ENCODE results near the gene EYS.
"Not testable (repeated sequence)": the region's sequence is repeated elsewhere in the genome, so short reads cannot be mapped to it uniquely, and the experiment has no call there.

The EYS gene

DNA sequence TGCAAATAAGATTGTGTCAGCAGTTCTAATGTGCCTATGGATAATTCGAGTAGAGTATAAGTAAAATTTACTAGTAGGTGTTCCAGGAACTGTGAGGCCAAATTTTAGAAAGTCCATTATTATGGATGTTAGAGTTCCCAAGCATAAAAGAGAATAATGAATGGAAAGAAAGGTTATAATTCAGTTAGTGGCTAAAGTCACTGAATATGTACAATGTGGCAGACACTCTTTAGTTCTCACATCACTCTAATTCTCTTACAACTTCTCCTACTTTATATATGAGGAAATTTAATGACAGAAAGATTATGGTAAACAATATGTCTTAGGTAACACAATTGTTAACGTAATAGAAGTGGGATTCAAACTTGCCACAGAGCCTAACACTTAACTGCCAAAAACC is 75.3 kb downstream of the EYS start:
- DNase-seq: no peak

DNA sequence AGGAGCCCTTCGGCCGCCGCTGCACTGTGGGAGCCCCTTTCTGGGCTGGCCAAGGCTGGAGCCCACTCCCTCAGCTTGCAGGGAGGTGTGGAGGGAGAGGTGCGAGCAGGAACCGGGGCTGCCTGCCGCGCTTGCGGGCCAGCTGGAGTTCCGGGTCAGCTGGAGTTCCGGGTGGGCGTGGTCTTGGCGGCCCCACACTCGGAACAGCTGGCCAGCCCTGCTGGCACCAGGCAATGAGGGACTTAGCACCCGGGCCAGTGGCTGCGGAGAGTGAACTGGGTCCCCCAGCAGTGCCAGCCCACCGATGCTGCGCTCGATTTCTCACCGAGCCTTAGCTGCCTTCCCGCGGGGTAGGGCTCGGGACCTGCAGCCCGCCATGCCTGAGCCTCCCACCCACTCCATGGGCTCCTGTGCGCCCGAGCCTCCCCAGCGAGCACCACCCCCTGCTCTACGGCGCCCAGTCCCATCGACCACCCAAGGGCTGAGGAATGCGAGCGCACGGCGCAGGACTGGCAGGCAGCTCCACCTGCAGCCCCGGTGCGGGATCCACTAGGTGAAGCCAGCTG is 79.5 kb downstream of the EYS start:
- DNase-seq: not testable (repeated sequence)

DNA sequence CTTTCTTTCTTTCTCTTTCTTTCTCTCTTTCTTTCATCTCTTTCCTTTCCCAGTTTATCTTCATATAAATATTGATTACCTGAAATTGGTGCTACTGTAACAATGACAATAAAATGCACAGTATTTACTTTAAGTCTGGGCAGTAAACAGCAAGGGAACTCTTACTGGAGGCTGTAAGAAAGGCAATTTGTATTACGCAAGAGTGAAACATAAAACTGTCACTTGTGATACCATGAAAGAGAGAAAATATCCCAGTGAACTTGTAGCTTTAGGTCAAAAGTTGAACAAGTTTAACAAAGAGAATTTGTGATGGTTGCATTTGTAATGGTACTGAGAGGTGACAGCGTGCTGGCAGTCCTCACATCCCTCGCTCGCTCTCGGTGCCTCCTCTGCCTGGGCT is 80.0 kb downstream of the EYS start:
- no peak for DNase-seq

DNA sequence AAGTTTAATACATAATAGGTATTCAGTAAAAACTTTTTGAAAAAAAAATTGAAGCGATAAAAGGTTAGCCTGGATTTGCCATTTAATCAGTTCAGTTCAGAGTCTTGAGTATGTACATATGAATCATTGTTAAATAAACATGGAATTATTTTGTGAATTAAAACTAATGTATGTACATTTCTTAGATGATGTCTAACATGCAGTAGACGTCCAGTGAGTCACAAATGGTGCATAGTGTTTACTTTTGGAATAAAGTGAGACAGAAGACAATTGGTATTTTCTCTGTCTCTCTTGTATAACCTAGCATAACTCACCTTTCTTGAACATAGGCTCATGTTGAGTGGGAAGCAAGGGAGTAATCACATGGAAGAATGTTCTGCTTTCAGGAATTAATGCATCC is 83.5 kb downstream of the EYS start:
- no peak for DNase-seq

DNA sequence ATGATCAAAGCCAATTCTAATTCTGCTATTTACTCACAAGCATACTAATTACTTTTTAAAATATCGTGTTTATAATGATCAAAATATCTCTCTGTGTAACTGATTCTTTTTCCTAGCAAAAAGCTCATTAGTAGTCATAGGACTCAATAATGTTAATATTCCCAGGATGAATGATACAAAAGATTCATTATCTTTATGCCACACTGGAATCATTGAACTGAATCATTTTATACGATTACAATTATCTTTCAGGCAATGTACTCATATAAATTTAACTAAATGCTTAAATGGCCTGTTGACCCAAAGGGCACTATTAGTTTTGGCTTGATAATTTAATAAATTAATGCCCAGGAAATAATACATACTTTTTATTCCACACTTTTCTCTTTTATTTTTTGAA is 96.3 kb downstream of the EYS start:
- no peak for DNase-seq

DNA sequence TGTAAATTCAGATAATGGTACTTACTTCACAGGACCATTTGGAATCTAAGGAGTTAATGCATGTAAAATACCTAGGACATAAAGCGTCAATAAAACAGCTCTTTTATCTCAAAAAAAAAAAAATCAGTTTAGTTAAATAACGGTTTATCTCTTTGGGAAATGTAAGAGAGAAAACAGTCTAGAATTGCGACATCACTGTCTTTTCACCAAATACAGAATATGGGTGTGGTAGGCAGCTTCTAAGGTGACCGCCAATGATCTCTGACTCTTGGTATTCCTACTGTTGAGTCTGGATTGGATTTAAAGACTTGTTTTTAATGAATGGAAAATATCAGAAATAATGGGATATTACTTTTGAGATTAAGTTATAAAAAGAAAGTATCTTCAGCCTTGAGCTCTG is 111.5 kb downstream of the EYS start:
- no peak for DNase-seq

DNA sequence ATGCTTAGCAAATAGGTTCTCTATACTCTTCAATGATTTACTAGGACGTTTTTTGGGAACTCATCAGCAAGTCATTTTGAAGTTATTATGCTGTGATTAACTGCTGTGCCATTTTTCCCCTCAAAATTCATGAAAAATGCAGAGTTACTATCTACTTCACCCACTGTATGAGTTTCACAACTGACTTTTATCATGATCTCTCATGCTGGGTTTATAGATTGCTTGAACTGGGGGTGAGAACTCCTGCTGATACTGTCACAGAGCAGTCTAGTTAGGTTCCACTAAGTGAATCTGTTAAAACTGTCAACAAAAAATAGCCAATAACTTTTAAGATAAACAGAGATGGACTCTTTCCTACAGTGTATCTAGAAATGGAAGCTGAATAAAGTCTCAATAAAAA is 136.7 kb downstream of the EYS start:
- DNase-seq: no peak

DNA sequence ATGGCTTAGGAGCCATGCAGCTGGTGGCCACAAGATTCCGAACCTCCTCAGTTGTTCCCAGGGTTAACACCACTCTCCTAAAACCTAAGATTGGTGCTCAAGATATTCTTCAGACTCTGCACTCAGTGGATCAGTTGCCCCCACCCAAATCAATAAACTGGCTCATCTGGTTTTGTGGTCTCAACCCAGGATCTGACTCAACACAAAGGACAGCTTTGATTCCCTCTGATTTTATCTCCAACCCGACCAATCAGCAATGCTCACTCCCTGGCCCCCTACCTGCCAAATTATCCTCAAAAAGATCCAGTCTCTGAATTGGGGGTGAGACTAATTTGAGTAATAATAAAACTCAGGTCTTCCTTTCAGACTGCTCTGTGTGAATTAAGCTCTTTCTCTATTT is 137.5 kb downstream of the EYS start:
- no peak for DNase-seq

DNA sequence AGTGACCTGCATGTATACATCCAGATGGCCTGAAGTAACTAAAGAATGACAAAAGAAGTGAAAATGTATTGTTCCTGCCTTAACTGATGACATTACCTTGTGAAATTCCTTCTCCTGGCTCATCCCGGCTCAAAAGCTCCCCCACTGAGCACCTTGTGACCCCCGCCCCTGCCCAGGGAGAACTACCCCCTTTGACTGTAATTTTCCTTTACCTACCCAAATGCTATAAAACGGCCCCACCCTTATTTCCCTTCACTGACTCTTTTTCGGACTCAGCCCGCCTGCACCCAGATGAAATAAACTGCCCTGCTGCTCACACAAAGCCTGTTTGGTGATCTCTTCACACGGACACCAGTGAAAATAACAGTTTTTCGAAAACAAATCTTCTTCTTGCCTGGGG is 138.0 kb downstream of the EYS start:
- not testable (repeated sequence) for DNase-seq

DNA sequence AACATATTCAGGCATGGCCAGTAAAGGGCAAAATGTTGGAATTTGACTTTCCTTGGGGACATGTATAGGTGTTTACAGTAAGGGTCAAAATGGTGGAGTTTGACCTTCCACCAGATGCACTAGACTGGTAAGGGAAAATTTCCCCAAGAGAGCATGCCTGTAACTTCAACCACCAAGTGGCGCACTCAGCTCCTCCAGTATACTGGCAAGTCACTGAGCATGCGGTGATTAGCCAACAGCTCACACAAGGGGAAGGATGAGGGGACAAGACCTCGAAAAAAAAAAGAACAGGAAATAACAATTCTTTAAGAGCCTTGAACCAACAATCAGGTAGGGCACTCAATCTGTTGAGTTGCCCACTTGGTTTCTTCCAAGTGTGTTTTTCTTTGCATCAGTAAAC is 140.9 kb downstream of the EYS start:
- no peak for DNase-seq

DNA sequence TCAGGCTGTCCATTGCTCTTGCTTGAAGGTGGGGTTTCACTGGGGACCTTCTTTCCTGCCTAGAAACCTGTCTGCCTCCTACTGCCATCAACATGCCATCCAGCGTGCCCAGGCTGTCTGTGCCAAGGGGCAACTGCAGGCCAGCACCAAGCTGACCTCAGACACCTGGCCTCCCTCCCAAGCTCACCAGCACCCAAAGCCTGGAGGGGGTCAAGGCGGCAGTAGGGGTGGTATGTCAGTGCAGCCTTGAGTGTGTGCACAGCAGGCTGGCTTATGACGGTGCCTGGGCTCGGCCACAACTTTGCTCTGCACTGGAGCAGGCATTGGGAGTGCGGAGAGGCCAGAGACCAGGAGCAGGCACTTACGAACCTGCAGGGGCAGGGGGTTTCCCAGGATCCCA is 149.0 kb downstream of the EYS start:
- no peak for DNase-seq

DNA sequence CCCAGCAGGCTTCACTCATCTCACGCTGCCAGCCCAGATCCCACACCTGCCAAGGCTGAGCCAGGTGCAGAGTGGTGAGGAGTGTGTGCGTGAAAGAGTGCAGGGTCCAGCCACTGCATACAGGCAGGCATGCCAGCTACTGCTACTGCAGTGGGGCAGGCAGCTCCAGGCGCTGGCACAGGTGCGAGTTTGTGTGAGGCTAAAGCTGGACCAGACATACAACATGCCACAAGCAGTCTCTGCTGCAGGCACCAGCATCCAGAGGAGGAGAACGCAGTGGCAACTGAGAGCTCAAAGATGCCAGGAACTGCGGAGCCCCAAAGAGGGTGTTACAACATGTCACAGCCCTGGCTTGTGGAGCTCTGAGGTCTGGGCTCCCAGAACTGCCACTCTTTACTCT is 149.8 kb downstream of the EYS start:
- peak; percentile 71 for DNase-seq

DNA sequence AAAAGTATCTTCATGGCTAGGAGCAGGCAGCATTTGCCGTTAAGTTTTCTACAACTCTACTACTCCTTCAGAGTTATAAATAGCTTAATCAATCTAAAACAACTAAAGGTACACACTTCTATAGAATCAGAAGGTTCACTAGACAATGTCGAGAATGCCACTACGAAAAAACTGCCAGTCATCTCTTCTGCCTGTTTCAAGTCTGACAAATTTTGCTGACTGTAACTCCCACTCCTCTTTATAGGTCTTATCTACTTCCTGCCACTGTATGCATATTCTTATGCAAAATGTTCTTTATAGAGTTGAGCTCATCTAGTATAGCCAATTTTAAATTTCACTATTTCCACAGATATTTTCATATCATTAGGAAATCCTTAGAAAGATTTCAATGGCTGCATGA is 160.1 kb downstream of the EYS start:
- no peak for DNase-seq

DNA sequence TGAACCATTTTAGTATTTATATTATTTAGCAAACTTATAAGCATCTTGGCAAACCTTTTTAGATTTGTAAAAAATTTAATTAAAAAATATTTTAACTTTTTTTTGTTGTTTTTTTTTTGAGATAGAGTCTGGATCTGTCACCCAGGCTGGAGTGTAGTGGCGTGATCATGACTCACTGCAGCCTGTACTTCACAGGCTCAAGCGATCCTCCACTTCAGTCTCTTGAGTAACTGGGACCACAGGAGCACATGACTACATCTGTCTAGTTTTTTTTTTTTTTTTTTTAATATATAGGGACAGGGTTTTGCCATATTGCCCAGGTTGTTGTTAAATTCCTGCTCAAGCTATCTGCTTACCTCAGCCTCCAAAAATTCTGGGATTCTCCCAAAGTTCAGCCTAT is 161.1 kb downstream of the EYS start:
- no peak for DNase-seq

DNA sequence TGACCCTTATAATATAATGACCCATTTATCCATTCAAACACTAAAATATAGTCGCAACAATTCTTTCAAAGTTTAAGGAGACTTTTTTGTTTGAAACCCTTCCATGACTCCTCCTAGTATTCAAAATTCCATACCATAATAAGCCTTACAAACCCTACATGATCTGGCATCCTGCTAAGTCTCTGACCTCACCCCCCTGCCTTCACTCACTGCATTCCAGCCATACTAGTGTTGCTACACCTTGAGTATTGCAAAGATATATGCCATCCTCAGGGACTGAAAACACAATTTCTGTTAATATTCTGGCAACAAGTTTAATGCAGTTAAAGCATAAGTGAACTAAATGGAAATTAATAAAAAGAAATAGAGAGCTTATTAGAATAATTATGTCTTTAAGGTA is 168.4 kb downstream of the EYS start:
- no peak for DNase-seq

DNA sequence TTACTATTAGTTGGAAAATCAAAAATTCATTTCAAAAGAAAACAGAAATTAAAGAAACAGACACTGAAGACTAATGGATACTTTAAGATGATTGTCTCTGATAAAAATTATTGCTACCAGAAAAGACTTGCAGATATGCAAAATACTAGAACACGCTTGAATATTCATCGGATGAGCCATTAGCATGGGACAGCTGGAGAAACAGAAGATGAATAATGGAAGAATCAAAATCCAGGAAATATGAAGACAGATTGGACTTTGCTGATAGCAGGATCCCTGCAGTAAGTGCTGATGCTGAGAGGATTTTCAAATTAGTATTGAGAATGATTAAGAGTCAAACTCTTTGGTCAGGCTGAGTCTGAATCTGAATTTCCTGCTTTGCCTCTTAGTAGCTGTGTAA is 169.4 kb downstream of the EYS start:
- no peak for DNase-seq

DNA sequence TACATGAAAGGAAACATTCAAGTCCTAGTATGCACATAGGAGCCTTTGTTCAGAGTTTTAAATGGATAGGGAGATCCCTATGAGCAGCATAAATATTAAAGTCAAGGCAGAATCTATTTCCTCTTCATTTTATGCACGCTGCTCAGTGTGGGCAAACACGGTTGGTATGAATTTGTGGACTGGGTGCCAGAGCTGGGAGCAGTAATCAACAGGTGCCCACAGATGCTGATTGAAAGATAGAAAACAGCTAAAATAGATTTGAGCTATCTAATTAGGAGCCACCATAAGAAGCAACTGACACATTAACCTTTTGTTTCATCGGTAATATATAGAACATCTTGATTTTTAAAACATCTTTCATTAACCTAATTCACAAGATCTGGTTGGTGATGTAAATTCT is 175.5 kb downstream of the EYS start:
- no peak for DNase-seq

DNA sequence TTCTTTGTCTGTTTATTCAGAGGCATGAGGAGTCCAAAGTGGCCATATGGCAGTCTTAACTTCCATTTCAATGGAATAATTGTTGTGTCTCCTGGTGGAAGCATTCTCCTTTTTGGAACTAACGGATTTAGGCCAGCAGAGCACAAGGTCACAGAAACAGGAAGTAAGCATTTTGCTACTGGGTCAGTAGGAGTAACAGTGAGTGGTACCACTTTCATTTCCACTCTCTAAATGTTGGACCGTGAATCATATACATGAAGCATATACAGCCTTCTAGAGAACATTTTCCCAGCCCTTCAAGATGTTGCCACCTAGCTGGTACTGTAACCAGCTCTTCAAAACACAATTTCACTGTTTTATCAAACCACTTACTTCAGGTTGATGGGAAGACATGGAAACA is 182.8 kb downstream of the EYS start:
- DNase-seq: no peak

DNA sequence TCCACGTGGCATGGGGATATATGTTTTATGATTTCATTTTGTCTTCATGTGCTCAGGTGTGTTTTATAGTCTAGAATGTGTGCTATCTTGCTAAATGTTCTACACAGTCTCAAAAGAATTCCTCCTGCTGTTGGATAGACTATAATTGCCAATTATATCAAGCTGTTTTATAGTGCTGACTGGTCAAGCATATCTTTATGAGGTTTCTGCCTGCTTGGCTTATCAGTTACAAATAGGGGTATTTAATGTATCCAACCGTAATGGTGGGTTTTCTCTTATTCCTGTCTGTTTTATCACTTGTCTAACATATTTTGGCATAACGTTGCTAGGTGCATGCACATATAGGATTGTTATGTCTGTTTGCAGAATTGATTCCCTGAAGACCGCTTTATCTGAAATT is 201.3 kb downstream of the EYS start:
- no peak for DNase-seq

DNA sequence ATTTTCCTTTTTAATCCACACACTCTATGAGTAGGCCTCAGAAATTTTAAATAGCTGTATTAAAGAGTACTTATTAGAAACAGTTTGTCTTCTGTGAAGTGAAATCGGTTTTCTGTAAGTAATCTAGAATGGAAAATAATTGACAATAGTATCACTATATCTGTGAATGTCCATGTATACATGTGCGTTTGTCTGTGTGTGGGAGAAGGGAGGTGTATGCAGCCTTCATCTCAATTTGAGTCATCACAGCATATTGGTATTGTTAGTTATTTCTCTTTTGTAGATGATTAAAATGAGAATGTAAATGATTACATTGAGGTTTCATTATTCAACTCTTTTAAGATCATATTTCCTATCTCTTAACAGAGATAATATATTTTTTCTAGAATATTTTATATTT is 206.0 kb downstream of the EYS start:
- DNase-seq: no peak

DNA sequence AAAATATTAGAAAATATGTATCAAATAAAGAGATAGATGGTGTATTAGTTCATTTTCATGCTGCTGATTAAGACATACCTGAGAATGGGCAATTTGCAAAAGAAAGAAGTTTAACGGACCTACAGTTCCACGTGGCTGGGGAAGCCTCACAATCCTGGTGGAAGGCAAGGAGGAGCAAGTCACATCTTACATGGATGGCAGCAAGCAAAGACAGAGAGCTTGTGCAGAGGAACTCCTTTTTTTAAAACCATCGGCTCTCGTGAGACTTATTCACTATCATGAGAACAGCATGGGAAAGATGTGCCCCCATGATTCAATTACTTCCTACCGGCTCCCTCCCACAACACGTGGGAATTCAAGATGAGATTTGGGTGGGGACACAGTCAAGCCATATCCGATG is 223.4 kb downstream of the EYS start:
- DNase-seq: not testable (repeated sequence)

DNA sequence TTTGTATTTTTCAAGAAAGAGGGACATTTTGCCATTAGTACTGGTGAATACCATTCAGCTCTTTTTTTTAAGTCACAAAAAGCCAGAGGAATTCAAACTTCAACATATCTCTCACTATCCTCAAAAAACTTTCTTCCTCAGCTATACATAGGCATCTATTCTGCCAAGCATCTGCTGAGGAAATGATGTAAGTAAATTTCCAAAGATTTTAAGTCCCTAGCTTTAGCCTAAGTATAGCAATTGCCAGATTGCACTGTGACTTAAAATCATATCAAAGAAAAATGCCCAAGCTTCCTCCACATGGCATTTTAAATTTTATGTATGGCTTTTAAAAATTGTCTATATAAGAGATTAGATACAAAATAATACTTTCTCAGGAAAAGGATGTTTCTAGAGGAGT is 237.4 kb downstream of the EYS start:
- no peak for DNase-seq

DNA sequence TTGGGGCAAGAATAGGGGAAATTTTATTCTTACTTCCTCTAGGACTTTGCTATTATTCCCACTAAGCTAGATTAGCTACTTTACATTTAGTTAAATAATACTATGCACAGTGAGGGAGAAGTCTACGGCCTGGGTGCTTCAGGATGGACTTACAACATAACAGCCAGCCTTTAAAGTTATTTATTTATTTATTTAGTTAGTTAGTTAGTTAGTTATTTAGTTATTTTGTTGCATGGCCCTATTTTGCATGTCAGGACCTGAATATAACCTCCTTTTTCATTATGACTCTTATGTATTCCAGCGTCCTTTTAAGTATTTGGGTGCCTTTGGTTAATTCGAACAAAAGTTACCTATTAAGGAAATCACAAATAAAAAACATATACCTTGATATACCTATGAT is 238.7 kb downstream of the EYS start:
- no peak for DNase-seq

DNA sequence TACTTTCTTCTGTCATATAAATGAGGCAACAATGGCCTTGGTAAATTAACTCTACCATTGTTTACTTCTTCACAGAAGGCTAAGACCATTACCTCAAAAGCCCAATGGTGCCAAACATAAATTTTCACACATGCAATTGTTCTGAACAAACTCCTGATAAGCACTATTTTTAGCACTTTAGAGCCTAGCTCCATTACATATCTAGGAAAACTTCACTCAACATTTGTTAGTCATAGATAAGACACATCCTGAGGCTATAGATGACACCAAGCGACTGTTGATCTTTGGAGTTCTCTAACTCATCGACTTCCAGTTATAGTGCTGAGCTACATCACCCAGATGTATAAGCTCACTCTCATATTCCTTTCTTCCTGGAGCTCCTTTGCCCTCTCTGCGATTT is 245.9 kb downstream of the EYS start:
- no peak for DNase-seq

DNA sequence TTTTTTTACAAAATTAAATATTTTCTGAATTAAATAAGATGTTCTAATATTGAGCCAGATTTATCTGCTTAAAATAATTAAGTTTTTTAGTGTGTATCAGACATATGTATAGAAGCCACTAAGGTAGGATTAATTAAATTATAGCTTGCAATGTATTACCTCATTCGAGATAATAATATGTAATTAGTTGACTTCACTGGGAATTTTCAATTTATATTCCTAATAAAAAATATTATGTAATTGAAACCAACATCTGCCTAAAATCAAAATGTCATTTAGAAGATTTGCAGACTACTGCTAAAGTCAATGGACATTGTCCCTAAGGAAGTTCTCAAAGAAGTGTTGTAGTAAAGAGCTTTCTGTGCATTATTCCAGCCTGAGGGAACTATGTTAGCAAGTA is 254.7 kb downstream of the EYS start:
- DNase-seq: no peak

DNA sequence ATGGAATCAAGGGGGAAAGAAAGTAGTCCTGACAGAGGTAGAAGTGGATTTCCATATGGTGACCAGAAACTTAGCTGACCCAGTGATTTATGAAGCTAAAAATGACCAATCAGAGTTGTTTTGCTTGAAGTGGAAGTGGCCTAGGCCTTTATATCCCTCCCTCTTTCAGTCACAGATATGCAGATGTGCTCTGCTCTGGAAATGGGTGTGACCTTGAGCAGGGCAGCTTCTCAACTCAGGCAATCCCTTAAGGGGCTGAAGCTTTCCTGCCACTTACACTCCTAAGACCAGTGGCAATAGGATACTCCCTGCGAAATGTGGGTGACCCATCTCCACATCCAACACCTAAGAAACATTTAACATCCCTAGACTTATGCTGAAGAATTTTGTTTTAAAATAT is 256.6 kb downstream of the EYS start:
- no peak for DNase-seq
